ENCODE results near the gene JADE1.
A peak's percentile ranks its signal among the peaks of the same experiment; 100 is the strongest.

The JADE1 gene

DNA sequence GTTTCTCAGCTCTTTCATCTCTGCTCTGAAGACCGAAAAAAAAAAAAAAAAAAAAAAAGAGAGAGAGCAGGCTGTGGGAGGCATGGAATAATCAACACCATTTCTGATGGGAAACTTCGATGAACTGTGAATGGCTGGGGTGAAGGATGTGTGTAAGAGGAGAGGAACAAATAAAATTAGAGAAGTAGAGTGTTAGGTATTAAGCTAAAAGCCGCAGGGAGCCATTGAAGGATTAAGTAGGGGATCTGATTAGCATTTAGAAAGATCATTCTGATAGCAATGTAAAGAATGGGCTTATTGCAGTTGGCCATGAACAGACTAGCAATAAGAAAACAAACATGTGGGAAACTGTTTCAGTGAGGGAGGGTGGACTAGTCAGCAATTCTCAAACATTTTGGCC is 33.6 kb upstream of the JADE1 start:
- ChIA-PET CTCF (no interaction called here), POLR2A (ENCODE audit: low non-redundant PET) (no interaction called here)

DNA sequence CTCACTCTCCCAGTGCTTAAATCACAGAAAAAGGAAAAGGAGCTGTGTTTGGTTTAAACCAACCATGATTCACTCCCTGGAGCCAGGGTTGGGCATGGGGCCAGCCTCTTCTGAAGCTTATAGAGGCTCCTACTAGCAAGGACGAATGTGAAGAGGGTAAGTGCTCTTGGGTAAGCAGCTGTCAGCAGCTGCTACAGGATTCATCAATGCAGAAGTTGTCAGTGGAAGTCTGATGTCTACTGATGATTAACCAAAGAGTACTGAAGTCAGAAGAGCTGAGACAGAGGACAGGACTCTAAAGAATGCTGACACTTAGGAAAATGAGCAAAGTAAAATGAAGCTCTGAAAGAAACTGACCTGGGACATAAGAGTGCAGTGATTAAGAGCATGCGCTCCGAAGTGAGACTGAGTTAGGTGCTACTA is 32.7 kb upstream of the JADE1 start:
- DNase-seq (ENCODE audit: low spot score): peak; percentile 29
- TF ChIP-seq, protein P1, sequence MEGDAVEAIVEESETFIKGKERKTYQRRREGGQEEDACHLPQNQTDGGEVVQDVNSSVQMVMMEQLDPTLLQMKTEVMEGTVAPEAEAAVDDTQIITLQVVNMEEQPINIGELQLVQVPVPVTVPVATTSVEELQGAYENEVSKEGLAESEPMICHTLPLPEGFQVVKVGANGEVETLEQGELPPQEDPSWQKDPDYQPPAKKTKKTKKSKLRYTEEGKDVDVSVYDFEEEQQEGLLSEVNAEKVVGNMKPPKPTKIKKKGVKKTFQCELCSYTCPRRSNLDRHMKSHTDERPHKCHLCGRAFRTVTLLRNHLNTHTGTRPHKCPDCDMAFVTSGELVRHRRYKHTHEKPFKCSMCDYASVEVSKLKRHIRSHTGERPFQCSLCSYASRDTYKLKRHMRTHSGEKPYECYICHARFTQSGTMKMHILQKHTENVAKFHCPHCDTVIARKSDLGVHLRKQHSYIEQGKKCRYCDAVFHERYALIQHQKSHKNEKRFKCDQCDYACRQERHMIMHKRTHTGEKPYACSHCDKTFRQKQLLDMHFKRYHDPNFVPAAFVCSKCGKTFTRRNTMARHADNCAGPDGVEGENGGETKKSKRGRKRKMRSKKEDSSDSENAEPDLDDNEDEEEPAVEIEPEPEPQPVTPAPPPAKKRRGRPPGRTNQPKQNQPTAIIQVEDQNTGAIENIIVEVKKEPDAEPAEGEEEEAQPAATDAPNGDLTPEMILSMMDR (conservative IDR thresholded peaks at IDR 0.05; ENCODE audit: low read depth): no peak
- CTCF ChIA-PET: interaction anchor here (0.5 kb wide), 2 partner anchors 305 to 491 kb away, joined by 3 read pairs; no protein-coding TSS in a partner anchor
- POLR2A ChIA-PET (ENCODE audit: low non-redundant PET): no interaction called here
- H3K27ac ChIP-seq: no peak overlapping the region

More for the DNA sequence above, 33.6 kb upstream of the JADE1 start:
- DNase-seq (ENCODE audit: low spot score): no peak
- TF ChIP-seq, protein P1 (conservative IDR thresholded peaks at IDR 0.05; ENCODE audit: low read depth): no peak
- no peak overlapping the region for H3K27ac ChIP-seq

DNA sequence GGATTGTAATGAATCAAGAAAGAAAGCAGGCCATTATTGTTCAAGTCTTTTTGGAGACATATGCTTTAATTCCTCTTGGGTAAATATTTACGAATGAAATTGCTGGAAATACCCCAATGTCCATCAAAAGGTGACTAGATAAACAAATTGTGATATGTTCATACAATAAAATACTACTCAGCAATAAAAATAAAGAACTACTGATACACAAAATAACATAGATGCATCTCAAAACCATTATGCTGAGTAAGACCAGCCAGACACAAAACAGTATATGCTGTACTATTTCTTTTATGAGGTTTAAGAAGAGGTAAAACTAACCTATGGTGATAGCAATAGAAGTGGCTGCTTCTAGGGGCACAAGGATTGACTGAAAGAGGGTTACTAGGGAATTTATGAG is 28.8 kb upstream of the JADE1 start:
- CTCF ChIA-PET: no interaction called here
- DNase-seq (ENCODE audit: low spot score): no peak
- no peak overlapping the region for H3K27ac ChIP-seq
- TF ChIP-seq, protein P1 (conservative IDR thresholded peaks at IDR 0.05; ENCODE audit: low read depth): no peak
- POLR2A ChIA-PET (ENCODE audit: low non-redundant PET): no interaction called here

DNA sequence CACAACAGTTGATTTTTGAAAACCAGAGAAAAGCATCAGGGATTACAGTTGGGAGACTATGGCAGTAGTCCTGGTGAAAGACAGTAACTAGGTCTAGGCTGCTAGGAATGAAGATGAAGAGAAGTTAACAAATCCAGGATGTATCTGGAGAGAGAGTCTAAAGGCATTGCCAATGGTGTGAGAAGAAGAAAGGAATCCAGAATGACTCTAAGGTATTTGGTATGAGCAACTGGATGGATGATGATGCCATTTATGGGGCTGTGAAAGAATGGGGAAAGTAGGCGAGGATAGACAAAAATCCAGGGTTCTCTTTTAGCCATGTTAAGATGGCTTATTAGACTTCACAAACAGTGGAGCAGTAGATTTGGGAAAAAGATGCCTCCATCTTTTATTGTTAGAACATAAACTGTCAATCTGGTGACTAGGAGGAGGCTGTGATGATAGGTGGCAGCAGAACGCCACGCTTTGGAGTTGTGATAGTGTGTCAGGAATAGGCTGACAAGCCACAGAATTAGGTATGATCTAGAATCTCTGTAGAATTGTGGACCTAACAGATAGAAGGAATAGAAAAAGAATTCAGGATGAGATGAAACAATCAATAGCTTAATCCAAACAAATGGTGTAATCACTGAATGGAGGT is 27.3 kb upstream of the JADE1 start:
- TF ChIP-seq, protein P1 (conservative IDR thresholded peaks at IDR 0.05; ENCODE audit: low read depth): no peak
- DNase-seq (ENCODE audit: low spot score): no peak
- POLR2A ChIA-PET (ENCODE audit: low non-redundant PET): no interaction called here
- CTCF ChIA-PET: no interaction called here
- no peak overlapping the region for H3K27ac ChIP-seq

DNA sequence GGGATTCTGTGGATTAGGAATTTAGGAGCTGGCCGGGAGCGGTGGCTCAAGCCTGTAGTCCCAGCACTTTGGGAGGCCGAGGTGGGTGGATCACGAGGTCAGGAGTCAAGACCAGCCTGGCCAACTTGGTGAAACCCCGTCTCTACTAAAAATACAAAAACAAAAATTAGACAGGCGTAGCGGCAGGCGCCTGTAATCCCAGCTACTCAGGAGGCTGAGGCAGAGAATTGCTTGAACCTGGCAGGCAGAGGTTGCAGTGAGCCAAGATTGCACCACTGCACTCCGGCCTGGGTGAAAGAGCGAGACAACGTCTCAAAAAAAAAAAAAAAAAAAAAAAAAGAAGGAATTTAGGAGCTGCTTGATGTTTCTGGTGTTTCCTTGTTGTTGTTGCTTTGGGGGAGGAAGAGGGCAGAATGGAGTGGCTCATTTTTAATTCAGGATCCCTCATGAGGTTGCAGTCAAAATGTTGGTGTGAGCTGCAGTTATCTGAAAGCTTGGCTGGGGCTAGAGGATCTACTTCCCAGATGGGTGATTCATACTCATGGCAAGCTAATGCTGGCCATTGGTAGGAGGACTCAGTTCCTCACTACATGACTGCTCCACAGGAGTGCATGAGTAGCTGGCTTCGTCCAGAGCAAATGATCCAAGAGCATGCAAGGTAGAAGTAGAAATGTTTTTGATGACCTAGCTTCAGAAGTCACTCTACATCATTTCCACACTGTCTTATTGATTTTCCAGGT is 26.5 kb upstream of the JADE1 start:
- ChIA-PET POLR2A (ENCODE audit: low non-redundant PET) (no interaction called here), CTCF (no interaction called here)

DNA sequence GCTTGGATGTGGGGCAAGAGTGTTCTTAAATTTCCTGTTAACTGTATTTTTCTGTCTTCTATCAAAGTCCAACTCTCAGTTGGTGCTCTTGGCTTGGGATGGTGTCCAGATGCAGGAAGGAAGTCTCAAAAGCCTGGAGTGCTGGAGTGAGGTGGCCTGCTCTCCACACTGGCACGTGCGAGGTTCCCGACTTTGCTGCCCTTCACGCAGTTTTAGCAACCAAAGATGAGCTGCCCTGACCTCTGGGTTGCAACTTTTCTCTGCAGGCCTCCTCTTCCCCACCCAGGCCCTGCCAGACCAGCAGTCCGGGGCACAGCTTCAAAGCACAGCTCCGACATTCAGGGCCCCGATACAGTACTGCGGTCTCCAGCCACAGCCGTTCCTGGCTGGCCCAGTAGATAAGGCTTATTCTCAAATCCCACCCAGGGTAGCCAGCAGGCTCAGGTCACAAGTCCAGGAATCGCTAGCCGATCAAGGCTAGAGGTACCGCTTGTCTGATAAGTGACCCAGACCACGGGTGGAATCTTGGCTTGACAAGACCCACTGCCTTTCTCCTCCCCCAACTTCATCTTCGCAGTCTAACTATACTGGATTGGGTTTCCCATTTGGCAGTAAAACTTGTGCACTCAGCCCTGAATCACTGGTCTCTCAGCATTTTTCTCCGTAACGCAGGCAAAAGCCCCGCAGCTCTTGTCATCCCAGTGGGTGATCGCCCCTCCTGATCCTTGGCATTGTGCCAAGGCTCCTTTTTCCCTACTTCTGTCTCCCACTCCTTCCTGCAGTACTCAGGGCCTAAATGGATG is 21.8 kb upstream of the JADE1 start:
- TF ChIP-seq, protein P1 (conservative IDR thresholded peaks at IDR 0.05; ENCODE audit: low read depth): no peak
- CTCF ChIA-PET: no interaction called here

More for the DNA sequence above, 26.5 kb upstream of the JADE1 start:
- no peak for DNase-seq (ENCODE audit: low spot score)
- TF ChIP-seq, protein P1 (conservative IDR thresholded peaks at IDR 0.05; ENCODE audit: low read depth): no peak
- H3K27ac ChIP-seq: no peak overlapping the region

More for the DNA sequence above, 21.8 kb upstream of the JADE1 start:
- POLR2A ChIA-PET (ENCODE audit: low non-redundant PET): no interaction called here
- no peak overlapping the region for H3K27ac ChIP-seq
- DNase-seq (ENCODE audit: low spot score): no peak

Data from RWPE1 (cell line).